VCaP (cell line): Measurements from ENCODE around the gene TRPM3.

Source experiments
- H3K27ac ChIP-seq: fragments of 450-650 bp; 2 replicates; pipeline ENCODE4 v1.5.1; 2017
- CTCF ChIP-seq: fragments of 450-650 bp; conservative IDR thresholded peaks from 2 replicates; pipeline ENCODE4 v1.5.1; 2017; ENCODE audit warnings: mild to moderate bottlenecking, moderate library complexity

TRPM3 gene

GRCh38 chr9:70927530-70927929 is 193.9 kb downstream of the TRPM3 start:
- TF ChIP-seq CTCF: no peak
- no peak overlapping the region for H3K27ac ChIP-seq

- peak; percentile 83 for TF ChIP-seq CTCF
Measured at GRCh38 chr9:70924895-70925547, 196.4 kb downstream of the TRPM3 start.

GRCh38 chr9:70924380-70924779 is 197.0 kb downstream of the TRPM3 start:
- TF ChIP-seq CTCF: no peak
- H3K27ac ChIP-seq: peak overlapping the region; percentile 87

More at GRCh38 chr9:70924895-70925547, 196.4 kb downstream of the TRPM3 start:
- H3K27ac ChIP-seq: peak overlapping the region; percentile 87

DNA sequence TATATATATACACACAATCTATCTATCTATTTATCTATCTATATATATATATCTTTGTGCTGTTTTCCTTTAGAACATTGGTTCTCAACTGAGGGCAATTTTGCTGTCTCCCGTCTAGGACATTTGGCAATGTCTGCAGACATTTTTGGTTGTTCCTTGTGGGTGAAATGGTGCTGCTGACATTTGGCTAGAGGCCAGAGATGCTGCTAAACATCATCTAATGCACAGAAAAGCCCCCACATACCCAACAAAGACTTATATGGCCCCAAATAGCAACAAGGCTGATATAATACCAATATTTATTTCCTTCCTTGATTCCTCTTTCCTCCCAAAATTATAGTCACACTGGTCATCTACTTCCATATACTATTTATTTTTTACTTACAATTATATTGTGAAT is 197.5 kb downstream of the TRPM3 start:
- H3K27ac ChIP-seq: peak overlapping the region; percentile 87
- no peak for TF ChIP-seq CTCF

GRCh38 chr9:70921136-70921535 is 200.3 kb downstream of the TRPM3 start:
- no peak overlapping the region for H3K27ac ChIP-seq
- no peak for TF ChIP-seq CTCF

DNA sequence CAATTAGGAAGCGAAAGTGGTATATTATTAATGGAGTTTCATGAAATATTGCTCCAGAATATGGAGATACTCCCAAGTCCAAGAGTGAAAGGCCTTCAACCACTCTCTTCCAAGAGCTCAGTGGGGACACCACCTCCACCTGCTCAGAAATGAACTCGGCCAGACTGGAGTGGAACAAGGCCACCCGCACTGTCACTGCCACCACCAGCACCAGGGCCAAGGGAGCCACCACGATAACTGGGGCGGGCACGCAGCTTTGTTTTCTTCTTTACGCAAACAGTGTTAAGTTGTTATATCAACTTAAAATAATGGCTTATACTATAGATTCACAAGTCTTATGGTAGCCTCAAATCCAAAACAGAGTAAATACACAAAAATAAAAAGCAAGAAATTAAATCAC is 204.1 kb downstream of the TRPM3 start:
- no peak for TF ChIP-seq CTCF
- H3K27ac ChIP-seq: no peak overlapping the region

- H3K27ac ChIP-seq: peak overlapping the region; percentile 41
- TF ChIP-seq CTCF: no peak
Measured at GRCh38 chr9:70911791-70912190, 209.6 kb downstream of the TRPM3 start.
